GM19035 (cell line): Measurements from ENCODE around the gene PALLD.

ENCODE experiments used
- ATAC-seq: cut with Tn5 transposase; IDR thresholded peaks from one replicate; pipeline ENCODE4 v1.9.1; 2021; ENCODE audit not compliant: unreplicated experiment

Gene PALLD

GRCh38 chr4:168553714-168554370 lies 57.0 kb downstream of the PALLD start:
- ATAC-seq: no peak

- ATAC-seq: no peak
Measured at GRCh38 chr4:168555437-168555836, 58.6 kb downstream of the PALLD start.

- ATAC-seq: no peak
Measured at GRCh38 chr4:168557658-168558057, 60.8 kb downstream of the PALLD start.

- ATAC-seq: no peak
Measured at GRCh38 chr4:168558599-168558998, 61.7 kb downstream of the PALLD start.

- ATAC-seq: no peak
Measured at GRCh38 chr4:168560184-168561180, 63.6 kb downstream of the PALLD start.

GRCh38 chr4:168562041-168562571 lies 65.3 kb downstream of the PALLD start:
- no peak for ATAC-seq

GRCh38 chr4:168564023-168564422 lies 67.2 kb downstream of the PALLD start:
- ATAC-seq: no peak

GRCh38 chr4:168565130-168565529 lies 68.3 kb downstream of the PALLD start:
- no peak for ATAC-seq

- ATAC-seq: no peak
Measured at GRCh38 chr4:168566726-168567125, 69.9 kb downstream of the PALLD start.

GRCh38 chr4:168569066-168569930 lies 72.4 kb downstream of the PALLD start:
- no peak for ATAC-seq

- no peak for ATAC-seq
Measured at GRCh38 chr4:168569931-168570276, 73.1 kb downstream of the PALLD start.

GRCh38 chr4:168570466-168570865 lies 73.6 kb downstream of the PALLD start:
- ATAC-seq: no peak

GRCh38 chr4:168572002-168572401 lies 75.2 kb downstream of the PALLD start:
- ATAC-seq: no peak

- ATAC-seq: no peak
Measured at GRCh38 chr4:168573870-168574269, 77.0 kb downstream of the PALLD start.

- no peak for ATAC-seq
Measured at GRCh38 chr4:168574581-168575295, 77.9 kb downstream of the PALLD start.

- ATAC-seq: no peak
Measured at GRCh38 chr4:168575473-168575872, 78.6 kb downstream of the PALLD start.

GRCh38 chr4:168577624-168578023 lies 80.8 kb downstream of the PALLD start:
- ATAC-seq: no peak

GRCh38 chr4:168580228-168580627 lies 83.4 kb downstream of the PALLD start:
- no peak for ATAC-seq

GRCh38 chr4:168584321-168584771 lies 87.5 kb downstream of the PALLD start:
- ATAC-seq: no peak
